Liver (tissue), 3 donors: ENCODE results near the gene UNC5B.

Source experiments
- RXRA ChIP-seq, 2 donors: IDR thresholded peaks; 2 replicates each; pipeline ENCODE4 v1.6.1; 2017 to 2018; ENCODE audit warnings: antibody characterized with exemption in 2 of 2, mild to moderate bottlenecking in 1 of 2
- TAF1 ChIP-seq: conservative IDR thresholded peaks from 2 replicates; pipeline ENCODE4 v1.6.1; 2016; ENCODE audit warnings: antibody characterized with exemption, mild to moderate bottlenecking
- TF ChIP-seq, protein P1 (sequence below): fragments of 150-350 bp; IDR thresholded peaks from 2 replicates; pipeline ENCODE4 v1.5.1; 2017; ENCODE audit warnings: improper control_type of control experiment, low read depth, low read length; ENCODE audit not compliant: missing input control
- donor health status: healthy.
- donor health status: healthy.

DNA sequence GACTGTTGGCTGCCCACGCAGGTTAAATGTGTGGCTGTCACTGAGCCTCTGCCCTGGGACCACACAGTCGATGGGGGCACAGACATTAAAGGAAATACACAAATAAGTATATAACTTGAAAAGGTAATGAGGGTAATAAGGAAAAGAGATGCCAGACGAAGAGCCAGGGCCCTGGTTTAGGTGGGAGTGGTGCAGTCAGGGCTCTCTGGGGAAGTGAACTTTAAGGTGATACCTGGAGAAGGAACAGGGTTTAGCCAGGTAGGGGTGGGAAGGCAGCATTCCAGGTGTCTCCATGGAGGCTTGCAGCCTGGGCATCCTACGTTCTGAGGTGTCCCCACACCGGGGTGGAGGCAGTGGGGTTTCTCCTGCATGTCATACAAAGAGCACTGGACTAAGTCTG lies 50.4 kb downstream of the UNC5B start:
- TF ChIP-seq, protein P1, sequence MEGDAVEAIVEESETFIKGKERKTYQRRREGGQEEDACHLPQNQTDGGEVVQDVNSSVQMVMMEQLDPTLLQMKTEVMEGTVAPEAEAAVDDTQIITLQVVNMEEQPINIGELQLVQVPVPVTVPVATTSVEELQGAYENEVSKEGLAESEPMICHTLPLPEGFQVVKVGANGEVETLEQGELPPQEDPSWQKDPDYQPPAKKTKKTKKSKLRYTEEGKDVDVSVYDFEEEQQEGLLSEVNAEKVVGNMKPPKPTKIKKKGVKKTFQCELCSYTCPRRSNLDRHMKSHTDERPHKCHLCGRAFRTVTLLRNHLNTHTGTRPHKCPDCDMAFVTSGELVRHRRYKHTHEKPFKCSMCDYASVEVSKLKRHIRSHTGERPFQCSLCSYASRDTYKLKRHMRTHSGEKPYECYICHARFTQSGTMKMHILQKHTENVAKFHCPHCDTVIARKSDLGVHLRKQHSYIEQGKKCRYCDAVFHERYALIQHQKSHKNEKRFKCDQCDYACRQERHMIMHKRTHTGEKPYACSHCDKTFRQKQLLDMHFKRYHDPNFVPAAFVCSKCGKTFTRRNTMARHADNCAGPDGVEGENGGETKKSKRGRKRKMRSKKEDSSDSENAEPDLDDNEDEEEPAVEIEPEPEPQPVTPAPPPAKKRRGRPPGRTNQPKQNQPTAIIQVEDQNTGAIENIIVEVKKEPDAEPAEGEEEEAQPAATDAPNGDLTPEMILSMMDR = no peak
- no peak for TF ChIP-seq TAF1
- no peak for TF ChIP-seq RXRA (IDR thresholded peaks at IDR 0.05)
